DLD1 (cell line): ENCODE results near the gene PPFIBP1.

Experiments used
- in situ Hi-C: cut with HindIII; loops from 2 replicates; pipeline ENCODE4 v1.10.0; 2017; ENCODE audit warnings: low sequenced_read_pairs

Gene PPFIBP1

DNA sequence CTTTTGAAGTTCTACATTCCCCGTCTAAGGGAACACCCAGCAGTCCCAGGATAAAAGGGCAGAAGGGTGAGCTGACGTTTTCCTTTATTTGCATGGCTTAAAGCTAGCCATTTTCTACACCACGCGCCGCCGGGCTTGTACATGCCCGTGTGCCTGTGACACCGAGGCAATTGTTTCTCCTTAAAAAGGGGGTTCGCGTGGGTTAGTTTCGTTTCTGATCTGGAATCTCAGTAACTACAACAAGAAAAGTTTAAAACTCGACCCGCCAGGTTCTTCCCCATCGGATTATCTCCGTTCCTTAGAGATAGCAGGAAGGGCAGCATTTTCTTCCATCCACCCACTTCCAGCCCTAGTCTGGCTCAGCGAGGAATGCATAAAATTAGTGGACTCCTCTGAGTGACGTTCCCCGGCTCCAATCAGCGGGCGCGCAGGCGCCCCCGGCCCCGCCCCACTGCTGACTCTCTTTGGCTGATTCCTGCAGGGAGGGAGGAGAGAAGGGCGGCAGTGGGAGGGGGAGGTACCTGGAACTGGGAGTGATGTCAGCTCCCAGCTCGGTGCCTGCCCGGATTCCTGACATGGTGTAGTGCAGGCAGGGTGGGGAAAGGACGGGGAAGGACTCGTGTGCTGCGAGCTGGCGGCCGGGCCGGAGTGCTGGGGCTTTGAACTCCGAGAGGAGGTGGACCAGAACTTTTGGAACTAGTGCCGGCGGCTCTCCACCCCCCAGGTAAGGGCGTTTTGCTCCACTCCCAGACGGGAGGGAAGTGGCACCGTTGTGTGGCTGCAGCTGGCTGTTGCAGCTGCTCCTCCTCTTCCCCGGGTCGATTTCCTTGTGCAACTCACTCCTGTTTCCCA, at the start of gene PPFIBP1:
Gene PPFIBP1, plus strand, starts transcription at position 565 of the 852 bp plus-strand sequence. CDS start 109,191 bp downstream, outside the sequence.
- in situ Hi-C loops, result no loop called here

DNA sequence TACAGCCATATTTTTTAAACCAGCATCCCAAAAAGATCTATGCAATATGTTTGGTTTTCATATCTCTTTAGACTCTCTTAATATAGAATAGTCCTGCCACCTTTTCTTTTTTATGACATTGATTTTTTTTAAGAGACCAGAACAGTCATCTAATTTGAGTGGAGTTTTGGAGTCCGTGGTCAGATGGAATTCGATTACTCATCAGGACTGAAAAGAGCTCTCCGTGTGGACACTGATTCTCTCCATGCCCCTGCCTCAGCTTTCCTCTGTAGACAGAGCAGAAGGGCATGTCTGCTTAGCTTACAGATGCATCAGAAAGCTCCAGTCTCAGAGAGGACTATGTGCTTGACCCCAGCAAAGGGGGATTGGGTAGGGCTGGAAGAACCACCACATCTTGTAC, 49.7 kb upstream of the PPFIBP1 start:
- in situ Hi-C loops, result no loop called here

DNA sequence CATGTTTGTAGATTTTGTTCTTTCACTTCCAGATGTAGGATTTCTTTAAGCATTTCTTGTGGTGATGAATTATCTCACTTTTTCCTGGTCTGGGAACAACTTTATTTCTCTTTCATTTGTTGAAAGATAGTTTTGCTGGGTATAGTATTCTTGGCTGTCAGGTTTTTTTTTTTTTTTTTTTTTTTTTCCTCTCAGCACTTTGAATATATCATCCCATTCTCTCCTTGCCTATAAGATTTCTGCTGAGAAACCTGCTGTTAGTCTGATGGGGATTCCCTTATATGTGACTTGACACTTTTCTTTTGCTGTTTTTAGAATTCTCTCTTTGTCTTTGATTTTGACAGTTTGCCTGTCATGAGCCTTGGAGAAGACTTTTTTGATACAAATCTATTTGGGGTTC, 47.0 kb upstream of the PPFIBP1 start:
- in situ Hi-C loops, result no loop called here

DNA sequence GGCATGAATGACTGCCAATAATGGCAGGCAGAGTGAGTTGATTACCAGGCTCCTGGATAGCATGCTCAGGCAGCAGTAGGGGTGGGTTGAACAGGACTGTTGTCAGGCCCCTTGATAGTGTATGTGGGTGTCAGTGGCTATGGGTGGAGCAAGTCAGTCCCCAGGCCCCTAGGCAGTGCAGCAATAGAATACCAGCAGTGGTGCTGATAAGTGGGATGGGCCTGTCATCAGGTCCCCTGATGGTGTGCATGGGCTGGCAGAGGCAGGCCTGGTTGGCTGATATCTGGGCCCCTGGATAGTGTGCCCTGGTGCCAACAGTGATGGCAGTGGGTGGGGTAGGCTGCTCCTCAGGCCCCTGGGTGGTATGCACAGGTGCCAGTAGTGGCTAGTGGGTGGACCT, 45.1 kb upstream of the PPFIBP1 start:
- in situ Hi-C loops, result no loop called here

DNA sequence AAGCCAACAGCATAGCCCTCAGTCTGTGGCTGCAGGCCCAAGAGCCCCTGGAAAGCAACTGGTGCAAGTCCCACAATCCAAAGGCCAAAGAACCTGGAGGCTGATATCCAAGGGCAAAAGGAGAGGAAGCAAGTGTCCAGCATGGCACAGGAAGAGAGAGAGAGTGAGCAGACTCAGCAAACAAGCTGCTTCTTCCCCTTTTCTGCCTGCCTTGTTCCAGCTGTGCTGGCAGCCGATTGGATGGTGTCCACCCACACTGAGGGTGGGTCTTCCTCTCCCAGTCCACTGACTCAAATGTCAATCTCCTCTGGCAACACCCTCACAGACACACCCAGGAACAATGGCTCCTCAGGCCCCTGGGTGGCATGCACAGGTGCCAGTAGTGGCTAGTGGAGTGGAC, 44.0 kb upstream of the PPFIBP1 start:
- in situ Hi-C loops, result no loop called here

DNA sequence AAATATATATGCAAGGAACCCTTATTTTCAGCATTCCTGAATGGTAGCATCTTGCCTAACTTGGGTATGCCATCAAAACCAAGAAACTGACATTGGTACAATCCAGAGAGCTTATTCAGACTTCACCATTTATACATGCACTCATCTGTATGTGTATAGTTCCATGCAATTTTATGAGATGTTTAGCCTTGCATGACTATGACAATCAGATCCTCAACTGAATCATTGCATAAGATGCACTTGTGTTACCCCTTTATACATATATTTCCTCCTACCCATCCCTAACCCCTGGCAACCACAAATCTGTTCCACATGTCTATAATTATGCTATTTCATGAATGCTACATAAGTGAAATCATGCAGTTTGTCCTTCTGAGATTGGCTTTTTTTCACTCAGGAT, 37.0 kb upstream of the PPFIBP1 start:
- in situ Hi-C loops, result no loop called here

DNA sequence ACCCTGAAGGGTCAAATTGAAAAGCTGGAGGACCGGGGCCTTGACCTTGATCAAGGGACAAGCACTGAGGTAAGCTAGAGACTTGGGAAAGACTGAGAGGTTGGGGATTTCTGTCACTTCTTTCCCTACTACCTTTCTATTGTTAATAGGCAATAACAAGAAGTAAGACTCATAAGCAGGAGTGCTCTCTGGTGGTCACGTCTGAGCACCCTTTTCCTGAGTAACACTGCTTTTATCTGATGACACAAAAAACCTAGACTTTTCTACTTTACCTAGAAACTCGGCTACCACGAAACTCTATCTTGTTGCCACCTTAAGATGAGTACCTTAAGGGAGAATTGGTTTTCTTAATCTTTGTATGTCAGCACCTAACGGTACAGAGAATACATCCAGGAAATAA, 35.5 kb upstream of the PPFIBP1 start:
- in situ Hi-C loops, result no loop called here

DNA sequence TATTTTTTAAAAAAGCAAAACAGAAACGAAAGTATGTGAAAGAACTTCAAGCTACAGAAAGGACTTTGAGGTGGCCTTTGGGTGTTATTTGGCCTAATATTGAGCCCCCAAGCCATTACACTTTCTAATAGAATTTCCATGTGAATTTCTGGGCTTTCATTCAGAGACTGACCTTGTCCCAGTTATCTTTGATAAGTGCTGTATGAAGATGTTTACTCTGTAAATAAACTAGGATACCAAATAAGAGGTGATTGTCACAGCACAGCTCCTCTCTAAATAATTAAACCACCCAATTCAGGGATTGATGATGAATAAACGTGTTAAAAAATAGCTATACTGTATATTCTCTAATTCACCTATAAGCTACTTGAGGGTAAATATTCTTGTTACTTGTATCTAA, 32.8 kb upstream of the PPFIBP1 start:
- in situ Hi-C loops, result no loop called here

DNA sequence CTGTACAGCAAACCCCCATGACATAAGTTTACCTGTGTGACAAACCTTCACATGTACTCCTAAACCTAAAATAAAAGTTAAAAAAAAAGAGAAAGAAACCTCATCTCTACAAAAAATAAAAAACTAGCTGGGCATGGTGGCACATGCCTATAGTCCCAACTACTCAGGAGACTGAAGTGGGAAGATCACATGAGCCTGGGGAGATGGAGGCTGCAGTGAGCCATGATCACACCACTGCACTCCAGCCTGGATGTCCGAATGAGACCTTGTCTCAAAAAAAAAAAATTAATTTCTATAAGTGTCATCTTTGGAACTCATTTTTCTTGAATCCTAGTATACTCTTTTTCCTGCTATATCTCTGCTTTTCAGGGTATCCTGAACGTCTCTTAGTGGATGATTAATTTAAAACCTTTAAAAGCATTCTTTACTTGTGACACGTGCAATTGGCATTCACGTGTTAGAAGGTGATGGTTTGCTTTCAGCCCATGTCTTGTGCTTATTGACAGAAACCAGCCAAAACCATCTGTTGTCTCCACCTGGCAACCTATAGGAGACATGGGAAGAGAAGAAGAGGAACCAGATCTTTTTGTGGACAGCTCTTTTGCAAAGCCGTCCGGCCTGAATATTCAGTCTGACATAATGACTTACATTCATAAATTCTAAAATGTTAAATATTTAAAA, 30.6 kb upstream of the PPFIBP1 start:
- in situ Hi-C loops, result no loop called here

DNA sequence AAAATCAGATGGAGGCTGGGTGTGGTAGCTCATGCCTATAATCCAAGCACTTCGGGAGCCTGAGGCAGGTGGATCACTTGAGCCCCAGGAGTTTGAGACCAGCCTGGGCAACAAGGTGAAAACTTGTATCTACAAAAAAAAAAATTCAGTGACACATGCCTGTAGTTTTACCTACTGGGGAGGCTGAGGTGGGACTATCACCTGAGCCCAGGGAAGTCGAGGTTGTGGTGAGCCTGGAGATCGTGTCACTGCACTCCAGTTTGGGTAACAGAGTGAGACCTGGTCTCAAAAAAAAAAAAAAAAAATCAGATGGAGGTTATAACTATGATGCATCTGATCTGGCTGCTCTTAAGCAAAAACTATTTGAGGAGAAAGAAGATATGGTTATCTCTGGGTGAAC, 26.6 kb upstream of the PPFIBP1 start:
- in situ Hi-C loops, result no loop called here

DNA sequence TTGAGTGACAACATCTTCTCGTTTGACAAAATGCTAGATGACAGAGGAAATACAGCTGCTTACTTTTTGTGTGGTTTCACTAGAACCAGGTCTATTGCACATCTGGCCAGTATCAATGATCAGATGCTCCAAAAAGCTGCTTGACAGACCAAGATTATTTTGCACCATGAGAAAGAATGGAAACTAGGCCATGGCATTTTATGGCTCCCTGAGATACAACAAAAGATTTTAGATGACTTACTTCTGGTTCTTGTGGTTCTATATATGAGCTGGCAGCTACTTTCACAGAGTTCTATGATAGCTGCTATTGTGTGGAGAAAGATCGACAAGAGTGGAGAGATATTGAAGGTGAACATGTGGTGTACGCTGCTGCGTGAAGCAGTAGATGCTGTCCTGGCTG, 25.9 kb upstream of the PPFIBP1 start:
- in situ Hi-C loops, result no loop called here

DNA sequence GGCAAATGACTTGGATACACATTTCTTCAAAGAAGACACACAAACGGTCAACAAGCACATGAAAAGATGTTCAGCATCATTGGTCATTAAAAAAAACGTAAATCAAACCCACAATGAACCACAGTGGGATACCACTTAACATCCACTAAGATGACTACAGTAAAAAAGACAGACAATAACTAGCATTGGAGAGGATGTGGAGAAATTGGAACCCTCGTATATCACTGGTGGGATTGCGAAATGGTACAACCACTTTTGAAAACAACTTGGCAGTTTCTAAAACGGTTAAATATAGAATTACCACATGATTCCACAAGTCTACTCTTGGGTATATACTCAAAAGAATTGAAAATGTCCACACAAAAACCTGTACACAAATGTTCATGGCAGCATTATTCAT, 25.2 kb upstream of the PPFIBP1 start:
- in situ Hi-C loops, result no loop called here

DNA sequence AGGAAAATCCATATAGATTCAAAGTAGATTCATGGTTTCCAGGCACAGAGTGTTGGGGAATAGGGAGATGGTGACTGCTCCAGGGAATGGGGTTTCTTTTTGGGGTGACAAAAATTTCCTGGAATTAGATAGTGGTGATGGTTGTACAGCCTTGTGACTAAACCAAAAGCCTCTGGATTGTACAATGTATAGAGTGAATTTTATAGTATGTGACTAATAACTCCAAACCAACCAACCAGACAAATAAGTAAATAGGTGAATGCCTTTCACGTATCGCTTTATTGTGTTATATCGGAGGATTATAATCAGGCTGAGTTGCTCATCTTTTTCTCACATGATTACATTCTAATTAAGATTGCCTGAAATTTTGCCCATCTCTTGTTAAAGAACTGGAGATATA, 24.6 kb upstream of the PPFIBP1 start:
- in situ Hi-C loops, result no loop called here

DNA sequence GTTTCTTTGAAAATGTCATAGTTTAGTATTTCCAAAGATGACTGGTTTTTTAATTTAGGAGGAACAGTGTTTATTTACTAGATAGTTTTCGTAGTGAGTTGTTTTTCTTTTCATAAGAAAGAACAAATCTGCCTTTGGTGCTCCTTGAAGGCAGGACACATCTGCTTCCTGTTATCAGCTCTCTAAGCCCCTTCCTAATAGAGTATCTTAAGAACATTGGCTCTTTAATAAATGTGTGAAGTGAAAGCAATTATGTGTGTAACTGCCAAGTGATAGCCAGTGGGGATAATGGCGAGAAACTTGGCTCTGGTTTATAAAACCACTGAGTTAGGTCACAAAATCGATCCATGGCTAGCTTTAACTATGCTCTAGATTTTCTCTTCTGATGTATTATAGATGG, 23.5 kb upstream of the PPFIBP1 start:
- in situ Hi-C loops, result loop anchor here (5.0 kb wide), 1 partner anchor 37 kb away; no protein-coding TSS in a partner anchor

DNA sequence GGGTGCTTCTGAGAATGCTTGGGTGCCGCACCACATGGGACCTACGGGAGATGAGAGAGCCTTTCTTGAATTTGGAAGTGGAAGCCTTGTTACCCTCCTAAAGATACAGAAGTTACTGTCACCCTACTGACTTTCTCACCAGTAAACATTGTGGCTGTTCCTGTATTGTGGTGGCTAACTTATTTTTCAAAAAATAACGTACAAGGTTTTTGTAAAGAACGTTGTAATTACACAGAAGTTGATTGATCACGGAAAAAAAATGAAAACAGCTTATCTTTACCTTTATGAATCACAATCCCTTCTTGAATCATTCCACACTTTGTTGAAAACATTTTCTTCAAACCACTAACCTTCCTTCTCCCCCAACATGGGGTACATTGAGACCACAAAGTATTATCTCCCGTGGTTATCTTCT, 22.0 kb upstream of the PPFIBP1 start:
- in situ Hi-C loops, result loop anchor here (5.0 kb wide), 1 partner anchor 35 kb away; no protein-coding TSS in a partner anchor

DNA sequence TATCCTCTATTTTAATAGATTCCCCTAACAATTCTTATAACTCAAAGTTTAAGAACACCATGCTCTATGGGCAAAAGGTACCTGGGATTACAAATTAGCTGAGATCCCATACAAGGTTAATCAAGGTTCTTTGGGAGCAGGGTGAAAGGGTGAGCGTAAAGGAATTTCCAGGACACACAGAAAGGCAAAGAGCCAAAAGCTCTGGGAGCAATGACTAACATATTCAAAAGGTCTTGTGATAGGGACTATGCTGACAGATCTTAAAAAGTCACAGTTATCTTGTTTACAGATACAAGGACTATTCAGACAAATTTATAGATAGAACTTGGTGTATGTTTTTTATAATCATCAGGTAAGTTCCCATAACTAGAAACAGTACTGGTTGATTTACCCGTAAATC, 19.5 kb upstream of the PPFIBP1 start:
- in situ Hi-C loops, result loop anchor here (5.0 kb wide), 1 partner anchor 33 kb away; no protein-coding TSS in a partner anchor

DNA sequence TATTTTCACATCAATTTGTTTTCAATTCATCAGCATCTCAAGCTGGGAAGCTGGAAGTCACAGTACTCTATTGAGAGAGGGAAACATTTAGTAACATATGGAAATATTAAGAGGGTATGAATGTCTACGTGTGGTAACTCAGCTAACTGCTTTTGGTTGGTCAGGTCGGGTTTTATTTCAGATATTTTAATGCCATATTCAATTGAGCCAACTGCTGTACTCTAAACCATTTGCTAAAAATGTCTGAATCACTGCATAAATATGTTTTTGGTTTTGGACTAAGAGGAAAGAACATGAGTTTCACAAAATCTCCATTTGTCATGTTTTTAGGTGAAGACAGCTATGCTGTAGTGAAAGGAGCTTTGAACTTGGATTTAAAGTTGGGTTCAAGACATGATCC, 18.9 kb upstream of the PPFIBP1 start:
- in situ Hi-C loops, result no loop called here

DNA sequence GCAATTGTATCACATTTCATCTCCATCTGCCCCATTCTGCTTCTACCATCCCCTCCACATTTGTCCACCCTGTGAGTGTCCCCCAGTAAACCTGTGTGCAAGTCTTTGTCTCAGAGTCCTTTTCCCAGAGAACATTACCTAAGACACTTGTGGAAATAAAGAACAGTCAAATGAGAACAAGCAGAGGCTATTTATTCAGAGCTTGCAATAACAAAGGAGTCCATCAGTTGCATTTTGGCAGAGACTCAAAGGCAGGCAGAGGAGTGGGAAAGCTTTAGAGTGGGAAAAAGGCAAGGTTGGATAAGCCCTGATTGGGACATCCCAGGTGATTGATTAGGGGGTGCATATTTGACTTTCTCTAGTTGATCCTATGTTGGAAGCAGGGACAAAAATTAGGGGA, 18.2 kb upstream of the PPFIBP1 start:
- in situ Hi-C loops, result no loop called here

DNA sequence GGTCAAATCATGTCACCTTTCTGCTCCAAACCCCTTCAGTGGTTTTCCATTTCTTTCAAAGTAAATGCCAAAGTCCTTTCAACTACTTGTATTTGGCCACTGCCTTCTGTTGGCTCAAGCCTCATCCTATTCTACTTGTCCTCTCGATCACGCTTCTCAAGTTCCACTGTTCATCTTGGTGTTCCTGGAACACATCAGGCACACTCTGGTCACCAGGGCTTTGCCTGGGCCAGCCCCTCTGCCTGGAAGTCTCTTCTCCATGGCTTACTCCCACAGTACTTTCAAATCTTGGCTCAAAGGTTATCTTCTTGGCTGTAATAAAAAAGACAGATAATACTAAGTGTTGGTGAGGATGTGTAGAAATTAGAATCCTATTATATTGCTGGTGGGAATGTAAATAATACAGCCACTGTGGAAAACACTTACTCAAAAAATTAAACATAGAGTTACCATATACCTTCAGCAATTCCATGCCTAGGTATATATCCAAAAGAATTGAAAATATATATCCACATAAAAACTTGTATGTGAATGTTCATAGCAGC, 17.3 kb upstream of the PPFIBP1 start:
- in situ Hi-C loops, result no loop called here

DNA sequence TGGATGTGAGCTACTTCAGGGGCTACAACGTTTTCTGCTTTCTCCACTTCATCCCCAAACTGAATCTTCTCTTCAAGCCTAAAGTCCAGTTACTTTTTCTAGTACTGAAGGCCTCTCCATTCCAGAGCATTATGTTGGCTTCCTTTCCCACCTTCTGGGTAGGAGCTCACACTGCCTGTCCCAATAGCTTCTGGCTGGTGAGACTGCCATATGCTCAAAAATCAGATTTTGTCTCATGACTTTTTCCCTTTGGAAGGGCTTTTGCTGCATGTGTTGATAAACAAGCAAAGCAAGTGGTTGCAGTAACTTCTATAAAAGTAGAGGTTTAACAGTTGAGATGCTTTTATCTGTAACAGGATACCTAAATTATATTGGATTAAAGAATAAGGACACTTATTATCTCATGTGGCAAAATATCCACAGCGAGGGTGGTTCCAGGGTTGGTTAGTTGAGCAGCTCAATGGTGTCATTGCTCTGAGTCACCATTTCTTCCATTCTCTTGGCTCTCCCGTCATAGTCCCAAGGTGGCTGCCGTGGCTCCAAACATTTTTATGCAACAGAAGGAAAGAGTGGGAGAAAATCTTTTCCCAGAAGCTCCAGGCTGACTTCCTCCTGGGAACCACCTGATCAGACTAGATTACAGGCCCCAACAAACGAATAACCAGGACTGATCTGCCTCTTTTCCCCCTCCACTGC, 15.1 kb upstream of the PPFIBP1 start:
- in situ Hi-C loops, result no loop called here

DNA sequence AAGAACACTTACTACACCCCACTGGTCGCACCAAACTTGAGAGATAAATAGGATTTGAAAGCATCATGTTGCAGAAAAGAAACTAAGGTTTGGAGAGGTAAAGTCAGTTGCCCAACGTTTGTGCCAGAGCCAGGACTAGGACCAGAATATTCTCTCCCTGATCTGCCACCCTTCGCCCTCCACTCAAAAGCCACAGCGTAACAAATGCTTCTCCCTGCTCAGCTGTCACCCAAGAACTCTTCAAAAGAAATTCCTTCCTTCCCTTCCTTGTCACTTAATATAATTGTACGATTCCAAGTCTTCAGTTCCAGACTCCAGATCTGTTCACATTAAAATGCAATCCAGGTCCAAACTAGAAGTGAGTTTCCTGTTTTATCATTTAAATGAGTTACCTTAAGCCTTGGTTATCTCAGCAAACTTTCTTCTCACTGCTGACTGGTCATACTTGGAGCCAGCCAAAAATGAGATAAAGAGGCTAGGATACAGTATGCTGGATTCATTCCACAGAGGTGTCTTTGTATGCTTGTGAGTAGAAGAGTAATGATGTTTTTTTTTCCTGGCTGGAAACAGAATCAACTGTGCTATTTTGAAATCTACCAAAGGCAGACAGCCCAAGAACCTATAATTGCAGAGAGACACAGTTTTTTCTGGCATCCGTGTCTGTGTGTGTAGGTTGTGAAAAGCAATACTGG, 12.8 kb upstream of the PPFIBP1 start:
- in situ Hi-C loops, result no loop called here
